ENCODE results near the gene NXPH4.

GRCh38 chr12:57215668-57216013, 953 bp upstream of the NXPH4 start:
- TF ChIP-seq POLR2A (IDR thresholded peaks at IDR 0.05): no peak
- no peak for TF ChIP-seq CTCF (IDR thresholded peaks at IDR 0.05)

Data from right lobe of liver (tissue), 4 donors.